ENCODE measurements around the gene LDLRAD3.

LDLRAD3 gene

GRCh38 chr11:36071917-36072500 is 128.1 kb downstream of the LDLRAD3 start:
- peak overlapping the region; percentile 7; the same call in 1 of the 2 replicates for H3K27ac ChIP-seq
- ChIA-PET CTCF (interaction anchor here (0.5 kb wide), 1 partner anchor 175 kb away, joined by 4 read pairs; no protein-coding TSS in a partner anchor), POLR2A (ENCODE audit: low non-redundant PET) (no interaction called here)
- TF ChIP-seq, protein P1, sequence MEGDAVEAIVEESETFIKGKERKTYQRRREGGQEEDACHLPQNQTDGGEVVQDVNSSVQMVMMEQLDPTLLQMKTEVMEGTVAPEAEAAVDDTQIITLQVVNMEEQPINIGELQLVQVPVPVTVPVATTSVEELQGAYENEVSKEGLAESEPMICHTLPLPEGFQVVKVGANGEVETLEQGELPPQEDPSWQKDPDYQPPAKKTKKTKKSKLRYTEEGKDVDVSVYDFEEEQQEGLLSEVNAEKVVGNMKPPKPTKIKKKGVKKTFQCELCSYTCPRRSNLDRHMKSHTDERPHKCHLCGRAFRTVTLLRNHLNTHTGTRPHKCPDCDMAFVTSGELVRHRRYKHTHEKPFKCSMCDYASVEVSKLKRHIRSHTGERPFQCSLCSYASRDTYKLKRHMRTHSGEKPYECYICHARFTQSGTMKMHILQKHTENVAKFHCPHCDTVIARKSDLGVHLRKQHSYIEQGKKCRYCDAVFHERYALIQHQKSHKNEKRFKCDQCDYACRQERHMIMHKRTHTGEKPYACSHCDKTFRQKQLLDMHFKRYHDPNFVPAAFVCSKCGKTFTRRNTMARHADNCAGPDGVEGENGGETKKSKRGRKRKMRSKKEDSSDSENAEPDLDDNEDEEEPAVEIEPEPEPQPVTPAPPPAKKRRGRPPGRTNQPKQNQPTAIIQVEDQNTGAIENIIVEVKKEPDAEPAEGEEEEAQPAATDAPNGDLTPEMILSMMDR (conservative IDR thresholded peaks at IDR 0.05; ENCODE audit: low read depth) = no peak
- DNase-seq (ENCODE audit: low spot score) = no peak

GRCh38 chr11:36073411-36074203 is 129.7 kb downstream of the LDLRAD3 start:
- peak overlapping the region; percentile 62 for H3K27ac ChIP-seq
- ChIA-PET POLR2A (ENCODE audit: low non-redundant PET) (interaction anchor here (0.5 kb wide), 1 partner anchor 251 kb away, joined by 3 read pairs; no protein-coding TSS in a partner anchor), CTCF (interaction anchor here (0.6 to 0.7 kb wide), 2 partner anchors 408 to 570 kb away, joined by 3 read pairs; no protein-coding TSS in a partner anchor)
- TF ChIP-seq, protein P1 (conservative IDR thresholded peaks at IDR 0.05; ENCODE audit: low read depth) = no peak
- DNase-seq (ENCODE audit: low spot score) = no peak

DNA sequence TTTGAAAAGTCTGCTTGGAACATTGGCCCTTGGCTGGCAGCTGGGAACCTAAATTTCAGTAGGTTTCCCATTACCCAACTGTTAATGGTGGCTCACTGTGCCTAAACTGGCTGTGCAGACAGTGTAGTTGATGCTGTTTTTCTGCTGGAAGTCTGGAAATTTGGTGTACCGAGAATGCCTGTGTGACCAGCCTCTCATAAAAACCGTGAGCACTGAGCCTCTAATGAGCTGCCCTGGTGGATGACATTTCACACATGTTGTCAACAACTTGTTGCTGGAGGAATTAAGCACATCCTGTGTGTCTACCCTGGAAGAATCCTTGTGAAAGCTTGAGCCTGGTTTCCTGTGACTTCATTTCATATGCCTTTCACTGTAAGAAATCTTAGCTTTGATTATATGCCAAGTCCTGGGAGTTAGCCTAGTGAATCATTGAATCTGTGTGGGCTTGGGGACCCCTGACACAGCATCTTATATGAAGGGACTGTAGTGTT is 131.1 kb downstream of the LDLRAD3 start:
- ChIA-PET POLR2A (ENCODE audit: low non-redundant PET) (no interaction called here), CTCF (no interaction called here)
- peak overlapping the region; percentile 41; the same call in 1 of the 2 replicates for H3K27ac ChIP-seq
- TF ChIP-seq, protein P1 (conservative IDR thresholded peaks at IDR 0.05; ENCODE audit: low read depth) = no peak
- no peak for DNase-seq (ENCODE audit: low spot score)

DNA sequence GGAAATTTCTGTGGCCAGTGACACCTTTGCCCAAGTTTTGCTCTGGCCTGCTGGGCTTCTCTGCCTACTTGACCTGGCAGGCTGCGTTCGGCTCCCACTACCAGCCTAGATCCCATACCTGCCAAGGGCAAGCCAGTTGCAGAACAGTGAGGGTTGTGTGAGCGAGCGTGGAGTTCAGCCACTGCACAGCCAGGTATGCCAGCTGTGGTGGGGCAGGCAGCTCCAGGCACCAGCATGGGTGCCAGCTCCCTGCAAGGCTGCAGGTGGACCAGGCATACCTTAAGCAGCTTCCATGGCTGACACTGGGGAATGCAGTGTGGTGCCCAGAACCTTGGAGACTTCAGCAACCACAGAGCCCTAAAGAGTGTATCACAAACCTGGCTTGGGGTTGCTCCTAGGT is 133.5 kb downstream of the LDLRAD3 start:
- TF ChIP-seq, protein P1 (conservative IDR thresholded peaks at IDR 0.05; ENCODE audit: low read depth) = no peak
- DNase-seq (ENCODE audit: low spot score) = no peak
- CTCF ChIA-PET = no interaction called here
- POLR2A ChIA-PET (ENCODE audit: low non-redundant PET) = no interaction called here
- peak overlapping the region; percentile 24 for H3K27ac ChIP-seq

DNA sequence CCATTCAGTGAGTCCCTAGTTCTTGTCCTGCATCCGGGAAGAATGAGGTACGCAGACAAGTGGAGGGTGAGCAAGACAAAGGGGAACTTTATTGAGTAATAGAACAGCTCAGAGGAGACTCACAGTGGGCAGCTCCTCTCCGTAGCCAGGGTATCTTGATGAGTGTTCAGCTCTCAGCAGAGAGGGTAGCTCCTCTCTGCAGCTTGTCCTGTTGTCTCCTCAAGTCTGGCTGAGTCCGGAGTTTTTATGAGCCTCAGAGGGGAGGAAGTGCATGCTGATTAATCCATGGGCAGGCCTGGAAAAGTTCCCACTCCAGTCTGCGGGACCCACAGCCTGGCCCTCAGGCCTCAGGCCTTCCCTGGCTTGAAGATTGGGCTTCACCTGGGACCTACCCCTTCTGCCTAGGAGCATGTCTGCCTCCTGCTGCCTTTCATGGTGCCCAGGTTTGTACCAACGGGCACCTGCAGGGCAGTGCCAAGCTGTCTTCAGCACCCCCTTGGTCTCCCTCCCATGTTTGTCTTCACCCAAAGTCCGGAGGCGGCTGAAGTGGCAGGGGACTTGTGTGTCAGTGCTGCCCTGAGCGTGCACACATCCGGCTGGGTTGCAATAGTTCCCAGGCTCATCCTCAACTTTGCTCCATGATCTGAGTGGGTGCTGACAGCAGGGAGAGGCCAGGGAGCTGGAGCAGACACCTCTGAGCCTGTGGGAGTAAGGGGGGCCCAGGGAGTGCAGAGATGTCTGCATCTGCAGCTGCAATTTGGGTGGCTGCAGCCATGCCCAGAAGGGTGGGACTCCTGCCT is 134.2 kb downstream of the LDLRAD3 start:
- ChIA-PET CTCF (no interaction called here), POLR2A (ENCODE audit: low non-redundant PET) (no interaction called here)
- TF ChIP-seq, protein P1 (conservative IDR thresholded peaks at IDR 0.05; ENCODE audit: low read depth) = no peak

DNA sequence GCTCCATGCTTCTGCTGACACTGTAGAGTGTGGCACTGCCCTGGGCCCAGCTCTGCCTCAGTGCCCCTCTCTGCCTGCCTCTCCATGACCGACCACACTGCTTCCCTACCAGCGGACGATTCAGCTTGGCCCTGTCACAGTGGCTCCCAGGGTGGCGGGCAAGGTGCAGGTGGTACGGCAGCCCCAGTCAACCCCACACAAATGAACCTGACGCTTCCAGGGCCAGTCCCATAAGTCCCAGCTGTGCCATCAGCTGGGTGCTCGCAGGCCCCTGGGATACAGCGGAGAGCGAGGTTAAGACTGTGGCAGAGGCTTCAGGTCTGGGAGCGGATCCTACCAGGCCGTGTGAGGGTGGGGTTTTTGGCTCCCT is 134.8 kb downstream of the LDLRAD3 start:
- TF ChIP-seq, protein P1 (conservative IDR thresholded peaks at IDR 0.05; ENCODE audit: low read depth) = no peak
- POLR2A ChIA-PET (ENCODE audit: low non-redundant PET) = no interaction called here
- peak overlapping the region; percentile 24 for H3K27ac ChIP-seq
- no peak for DNase-seq (ENCODE audit: low spot score)
- CTCF ChIA-PET = no interaction called here

More for the DNA sequence above, 134.2 kb downstream of the LDLRAD3 start:
- H3K27ac ChIP-seq = peak overlapping the region; percentile 24
- DNase-seq (ENCODE audit: low spot score) = no peak
